GM20431 (cell line): ENCODE data around the gene SYNE2.

Experiments
- in situ Hi-C: fragments of 300-500 bp; cut with MseI, MboI; formaldehyde crosslinking; loops from one replicate; pipeline ENCODE4 v1.15.0; 2020; ENCODE audit warnings: low sequenced_read_pairs; ENCODE audit not compliant: unreplicated experiment

The SYNE2 gene

GRCh38 chr14:64232095-64232838 is 379.5 kb downstream of the SYNE2 start:
- in situ Hi-C loops, result no loop called here

GRCh38 chr14:64232944-64233343 is 380.1 kb downstream of the SYNE2 start:
- in situ Hi-C loops, result no loop called here

GRCh38 chr14:64233531-64234190 is 380.9 kb downstream of the SYNE2 start:
- in situ Hi-C loops, result no loop called here

GRCh38 chr14:64234877-64235651 is 382.3 kb downstream of the SYNE2 start:
- in situ Hi-C loops, result no loop called here

- in situ Hi-C loops, result no loop called here
Measured at GRCh38 chr14:64235652-64236640, 383.1 kb downstream of the SYNE2 start.

GRCh38 chr14:64238049-64238448 is 385.2 kb downstream of the SYNE2 start:
- in situ Hi-C loops, result no loop called here

- in situ Hi-C loops, result no loop called here
Measured at GRCh38 chr14:64238631-64239030, 385.8 kb downstream of the SYNE2 start.

GRCh38 chr14:64244279-64244678 is 391.5 kb downstream of the SYNE2 start:
- in situ Hi-C loops, result no loop called here

GRCh38 chr14:64245491-64245890 is 392.7 kb downstream of the SYNE2 start:
- in situ Hi-C loops, result no loop called here

- in situ Hi-C loops, result no loop called here
Measured at GRCh38 chr14:64246688-64247087, 393.9 kb downstream of the SYNE2 start.

GRCh38 chr14:64247195-64247594 is 394.4 kb downstream of the SYNE2 start:
- in situ Hi-C loops, result no loop called here

GRCh38 chr14:64248689-64249088 is 395.9 kb downstream of the SYNE2 start:
- in situ Hi-C loops, result no loop called here

GRCh38 chr14:64249363-64249762 is 396.6 kb downstream of the SYNE2 start:
- in situ Hi-C loops, result no loop called here

- in situ Hi-C loops, result no loop called here
Measured at GRCh38 chr14:64253672-64254071, 400.9 kb downstream of the SYNE2 start.

GRCh38 chr14:64255756-64256155 is 403.0 kb downstream of the SYNE2 start:
- in situ Hi-C loops, result no loop called here

GRCh38 chr14:64260418-64260817 is 407.6 kb downstream of the SYNE2 start:
- in situ Hi-C loops, result no loop called here

GRCh38 chr14:64265222-64265621 is 412.4 kb downstream of the SYNE2 start:
- in situ Hi-C loops, result no loop called here

GRCh38 chr14:64266239-64266638 is 413.4 kb downstream of the SYNE2 start:
- in situ Hi-C loops, result no loop called here

GRCh38 chr14:64272019-64272418 is 419.2 kb downstream of the SYNE2 start:
- in situ Hi-C loops, result no loop called here
